ENCODE measurements around the gene ZBTB16.

Gene ZBTB16

GRCh38 chr11:114061681-114062049, 2.2 kb downstream of the ZBTB16 start:
- peaks cover 76% of the 10 kb centered on the region for H3K36me3 Mint-ChIP-seq (ENCODE audit: insufficient read depth)
- ATAC-seq (replicated peaks) (no peak), DNase-seq (no peak)
- peak overlapping the region in 1 of 2 donors; percentile 95 for H3K27ac Mint-ChIP-seq
- no peaks in the 10 kb centered on the region for H3K9me3 Mint-ChIP-seq
- peak overlapping the region; percentile 87 to 89 for H3K4me3 Mint-ChIP-seq
- H3K4me1 Mint-ChIP-seq (ENCODE audit: low read depth in 2 of 2) = peaks cover 19 to 47% of the 10 kb centered on the region in 2 donors
- H3K27me3 Mint-ChIP-seq = peaks cover 9 to 26% of the 10 kb centered on the region in 2 donors

- no peak for ATAC-seq (replicated peaks)
- Mint-ChIP-seq H3K4me1 (ENCODE audit: low read depth in 2 of 2) (peaks cover 19 to 51% of the 10 kb centered on the region in 2 donors), H3K27me3 (peaks cover 9 to 20% of the 10 kb centered on the region in 2 donors), H3K36me3 (ENCODE audit: insufficient read depth) (peaks cover 82% of the 10 kb centered on the region), H3K27ac (peak overlapping the region in 1 of 2 donors; percentile 95), H3K4me3 (peak overlapping the region; percentile 87 to 89), H3K9me3 (no peaks in the 10 kb centered on the region)
- DNase-seq = no peak
Observed at GRCh38 chr11:114062272-114062671, 2.8 kb downstream of the ZBTB16 start.

GRCh38 chr11:114063149-114063828, 3.8 kb downstream of the ZBTB16 start:
- no peaks in the 10 kb centered on the region for H3K9me3 Mint-ChIP-seq
- H3K4me1 Mint-ChIP-seq (ENCODE audit: low read depth in 2 of 2) = peaks cover 19 to 49% of the 10 kb centered on the region in 2 donors
- peaks cover 84% of the 10 kb centered on the region for H3K36me3 Mint-ChIP-seq (ENCODE audit: insufficient read depth)
- H3K4me3 Mint-ChIP-seq = peak overlapping the region in 1 of 2 donors; percentile 89
- ATAC-seq (replicated peaks) (no peak), DNase-seq (no peak)
- H3K27ac Mint-ChIP-seq = peak overlapping the region in 1 of 2 donors; percentile 96
- peaks cover 0 to 10% of the 10 kb centered on the region in 2 donors for H3K27me3 Mint-ChIP-seq

- H3K27me3 Mint-ChIP-seq = peaks cover 0 to 5% of the 10 kb centered on the region in 2 donors
- H3K4me1 Mint-ChIP-seq (ENCODE audit: low read depth in 2 of 2) = peaks cover 18 to 50% of the 10 kb centered on the region in 2 donors
Observed at GRCh38 chr11:114063829-114064201, 4.3 kb downstream of the ZBTB16 start.

GRCh38 chr11:114064216-114064615, 4.7 kb downstream of the ZBTB16 start:
- H3K9me3 Mint-ChIP-seq = no peaks in the 10 kb centered on the region
- no peak for DNase-seq
- peaks cover 77% of the 10 kb centered on the region for H3K36me3 Mint-ChIP-seq (ENCODE audit: insufficient read depth)
- H3K4me1 Mint-ChIP-seq (ENCODE audit: low read depth in 2 of 2) = peaks cover 14 to 51% of the 10 kb centered on the region in 2 donors
- H3K27ac Mint-ChIP-seq = peak overlapping the region in 1 of 2 donors; percentile 96
- peak overlapping the region in 1 of 2 donors; percentile 89 for H3K4me3 Mint-ChIP-seq
- H3K27me3 Mint-ChIP-seq = peaks cover 0 to under 1% of the 10 kb centered on the region in 2 donors
- ATAC-seq (replicated peaks) = no peak

More at GRCh38 chr11:114063829-114064201, 4.3 kb downstream of the ZBTB16 start:
- Mint-ChIP-seq H3K27ac (peak overlapping the region in 1 of 2 donors; percentile 96), H3K4me3 (peak overlapping the region in 1 of 2 donors; percentile 89), H3K36me3 (ENCODE audit: insufficient read depth) (peaks cover 81% of the 10 kb centered on the region), H3K9me3 (no peaks in the 10 kb centered on the region)
- ATAC-seq (replicated peaks) = no peak
- no peak for DNase-seq

- DNase-seq (no peak), ATAC-seq (replicated peaks) (peak; percentile 5)
- Mint-ChIP-seq H3K27me3 (no peaks in the 10 kb centered on the region), H3K4me3 (peak overlapping the region; percentile 8 to 89), H3K36me3 (ENCODE audit: insufficient read depth) (peaks cover 68% of the 10 kb centered on the region), H3K27ac (peak overlapping the region in 1 of 2 donors; percentile 96), H3K4me1 (ENCODE audit: low read depth in 2 of 2) (peaks cover 7 to 52% of the 10 kb centered on the region in 2 donors), H3K9me3 (no peaks in the 10 kb centered on the region)
Observed at GRCh38 chr11:114065094-114065493, 5.6 kb downstream of the ZBTB16 start.

GRCh38 chr11:114066046-114066648, 6.6 kb downstream of the ZBTB16 start:
- Mint-ChIP-seq H3K4me3 (peak overlapping the region; percentile 8 to 89), H3K27ac (peak overlapping the region; percentile 73 to 96), H3K4me1 (ENCODE audit: low read depth in 2 of 2) (peaks cover 4 to 52% of the 10 kb centered on the region in 2 donors), H3K27me3 (no peaks in the 10 kb centered on the region), H3K9me3 (no peaks in the 10 kb centered on the region), H3K36me3 (ENCODE audit: insufficient read depth) (peaks cover 70% of the 10 kb centered on the region)
- peak in 2 of 3 experiments; percentile 64 to 65 for DNase-seq
- peak; percentile 78 for ATAC-seq (replicated peaks)

- Mint-ChIP-seq H3K36me3 (ENCODE audit: insufficient read depth) (peaks cover 68% of the 10 kb centered on the region), H3K27ac (peak overlapping the region in 1 of 2 donors; percentile 96), H3K4me3 (peak overlapping the region in 1 of 2 donors; percentile 89), H3K9me3 (no peaks in the 10 kb centered on the region), H3K4me1 (ENCODE audit: low read depth in 2 of 2) (peaks cover 13 to 49% of the 10 kb centered on the region in 2 donors), H3K27me3 (no peaks in the 10 kb centered on the region)
- no peak for ATAC-seq (replicated peaks)
- no peak for DNase-seq
Observed at GRCh38 chr11:114068327-114068726, 8.8 kb downstream of the ZBTB16 start.

- H3K27ac Mint-ChIP-seq = peak overlapping the region in 1 of 2 donors; percentile 96
- H3K9me3 Mint-ChIP-seq = no peaks in the 10 kb centered on the region
- no peaks in the 10 kb centered on the region for H3K27me3 Mint-ChIP-seq
- ATAC-seq (replicated peaks) (no peak), DNase-seq (no peak)
- peak overlapping the region in 1 of 2 donors; percentile 56 for H3K4me3 Mint-ChIP-seq
- H3K4me1 Mint-ChIP-seq (ENCODE audit: low read depth in 2 of 2) = peaks cover 32 to 53% of the 10 kb centered on the region in 2 donors
- H3K36me3 Mint-ChIP-seq (ENCODE audit: insufficient read depth) = peaks cover 69% of the 10 kb centered on the region
Observed at GRCh38 chr11:114070464-114071139, 11.1 kb downstream of the ZBTB16 start.

- Mint-ChIP-seq H3K27me3 (no peaks in the 10 kb centered on the region), H3K4me1 (ENCODE audit: low read depth in 2 of 2) (peaks cover 55 to 60% of the 10 kb centered on the region in 2 donors), H3K9me3 (no peaks in the 10 kb centered on the region), H3K4me3 (peak overlapping the region; percentile 26 to 78), H3K27ac (peak overlapping the region; percentile 83 to 96), H3K36me3 (ENCODE audit: insufficient read depth) (peaks cover 72% of the 10 kb centered on the region)
- ATAC-seq (replicated peaks) (no peak), DNase-seq (no peak)
Observed at GRCh38 chr11:114073007-114073827, 13.7 kb downstream of the ZBTB16 start.

- H3K36me3 Mint-ChIP-seq (ENCODE audit: insufficient read depth) = peaks cover 78% of the 10 kb centered on the region
- DNase-seq (peak; percentile 28 to 57 (median 56)), ATAC-seq (replicated peaks) (peak; percentile 70)
- no peaks in the 10 kb centered on the region for H3K27me3 Mint-ChIP-seq
- peaks cover 62 to 65% of the 10 kb centered on the region in 2 donors for H3K4me1 Mint-ChIP-seq (ENCODE audit: low read depth in 2 of 2)
- peak overlapping the region; percentile 26 to 78 for H3K4me3 Mint-ChIP-seq
- no peaks in the 10 kb centered on the region for H3K9me3 Mint-ChIP-seq
- peak overlapping the region; percentile 83 to 96 for H3K27ac Mint-ChIP-seq
Observed at GRCh38 chr11:114073828-114074381, 14.4 kb downstream of the ZBTB16 start.

- H3K4me3 Mint-ChIP-seq = peak overlapping the region; percentile 43 to 78
- peaks cover 86% of the 10 kb centered on the region for H3K36me3 Mint-ChIP-seq (ENCODE audit: insufficient read depth)
- H3K27me3 Mint-ChIP-seq = no peaks in the 10 kb centered on the region
- H3K9me3 Mint-ChIP-seq = no peaks in the 10 kb centered on the region
- H3K27ac Mint-ChIP-seq = peak overlapping the region; percentile 83 to 96
- H3K4me1 Mint-ChIP-seq (ENCODE audit: low read depth in 2 of 2) = peaks cover 68 to 70% of the 10 kb centered on the region in 2 donors
- ATAC-seq (replicated peaks) = no peak
- no peak for DNase-seq
Observed at GRCh38 chr11:114074546-114075343, 15.2 kb downstream of the ZBTB16 start.

All from effector memory CD8-positive, alpha-beta T cell (primary cell).